ENCODE results near the gene GALNT17.

DNA sequence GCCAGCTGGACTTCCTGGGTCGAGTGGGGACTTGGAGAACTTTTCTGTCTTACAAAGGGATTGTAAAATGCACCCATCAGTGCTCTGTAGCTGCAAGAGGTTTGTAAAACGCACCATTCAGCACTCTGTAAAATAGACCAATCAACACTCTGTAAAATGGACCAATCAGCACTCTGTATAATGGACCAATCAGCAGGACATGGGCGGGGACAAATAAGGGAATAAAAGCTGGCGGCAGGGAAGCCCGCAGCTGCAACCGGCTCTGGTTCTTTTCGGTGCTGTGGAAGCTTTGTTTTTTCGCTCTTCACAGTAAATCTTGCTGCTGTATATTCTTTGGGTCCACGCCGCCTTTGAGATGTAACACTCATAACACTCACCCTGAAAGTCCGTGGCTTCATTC, 151.9 kb downstream of the GALNT17 start:
- TF ChIP-seq EZH2 (IDR thresholded peaks at IDR 0.05; ENCODE audit: low read depth) = no peak
- TF ChIP-seq, protein P1, sequence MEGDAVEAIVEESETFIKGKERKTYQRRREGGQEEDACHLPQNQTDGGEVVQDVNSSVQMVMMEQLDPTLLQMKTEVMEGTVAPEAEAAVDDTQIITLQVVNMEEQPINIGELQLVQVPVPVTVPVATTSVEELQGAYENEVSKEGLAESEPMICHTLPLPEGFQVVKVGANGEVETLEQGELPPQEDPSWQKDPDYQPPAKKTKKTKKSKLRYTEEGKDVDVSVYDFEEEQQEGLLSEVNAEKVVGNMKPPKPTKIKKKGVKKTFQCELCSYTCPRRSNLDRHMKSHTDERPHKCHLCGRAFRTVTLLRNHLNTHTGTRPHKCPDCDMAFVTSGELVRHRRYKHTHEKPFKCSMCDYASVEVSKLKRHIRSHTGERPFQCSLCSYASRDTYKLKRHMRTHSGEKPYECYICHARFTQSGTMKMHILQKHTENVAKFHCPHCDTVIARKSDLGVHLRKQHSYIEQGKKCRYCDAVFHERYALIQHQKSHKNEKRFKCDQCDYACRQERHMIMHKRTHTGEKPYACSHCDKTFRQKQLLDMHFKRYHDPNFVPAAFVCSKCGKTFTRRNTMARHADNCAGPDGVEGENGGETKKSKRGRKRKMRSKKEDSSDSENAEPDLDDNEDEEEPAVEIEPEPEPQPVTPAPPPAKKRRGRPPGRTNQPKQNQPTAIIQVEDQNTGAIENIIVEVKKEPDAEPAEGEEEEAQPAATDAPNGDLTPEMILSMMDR (conservative IDR thresholded peaks at IDR 0.05) = no peak
